PC-3 (cell line): ENCODE data around the gene NRSN1. TPM values are rescaled to one million over a fixed set of nuclear protein-coding genes. Genes with fewer than 3 reads are reported as not detected.

ENCODE experiments used
- ATAC-seq: fragments of 200-7000 bp; cut with Tn5 transposase; 2 replicates; pipeline ENCODE4 v1.9.1; 2020; ENCODE audit warnings: mild to moderate bottlenecking, moderate library complexity
- BruUV-seq: library from RNA; stranded (reverse); fragments of 400-500 nt; replicated peaks from 2 replicates; lab custom pipeline; 2021; lab: Mats Ljungman, UMichigan
- CTCF ChIA-PET: fragments of 300-600 bp; sonication (Branson Sonifier 250); formaldehyde crosslinking; loops from one replicate; lab custom pipeline; 2022; ENCODE audit warnings: antibody characterized with exemption; lab: Charles Lee
- POLR2A ChIA-PET: fragments of 300-600 bp; sonication (Branson Sonifier 250); formaldehyde crosslinking; loops from one replicate; lab custom pipeline; 2022; ENCODE audit warnings: antibody characterized with exemption; ENCODE audit not compliant: unreplicated experiment; lab: Charles Lee
- DNase-seq: peaks from one replicate; pipeline ENCODE4 v3.0.0-alpha.2; 2015
- H2AFZ ChIP-seq: fragments of 300-600 bp; sonication (generic); 2 replicates; pipeline ENCODE4 v1.6.0; 2016; ENCODE audit warnings: antibody characterized with exemption, low read length
- H3F3A ChIP-seq: fragments of 300-600 bp; sonication (generic); one replicate; pipeline ENCODE4 v1.6.0; 2017; ENCODE audit warnings: antibody characterized with exemption, low read length, control low read depth, mild to moderate bottlenecking; ENCODE audit not compliant: unreplicated experiment
- H3K27ac ChIP-seq: fragments of 300-600 bp; sonication (generic); 2 replicates; pipeline ENCODE4 v1.5.1; 2016; ENCODE audit warnings: mild to moderate bottlenecking, low read length
- H3K27me3 ChIP-seq: fragments of 300-600 bp; sonication (generic); 2 replicates; pipeline ENCODE4 v1.6.1; 2016; ENCODE audit warnings: low read length, mixed read lengths
- H3K36me3 ChIP-seq: fragments of 300-600 bp; sonication (generic); 2 replicates; pipeline ENCODE4 v1.6.1; 2016; ENCODE audit warnings: low read depth, mixed run types, low read length, mixed read lengths
- H3K4me1 ChIP-seq: fragments of 300-600 bp; sonication (generic); 2 replicates; pipeline ENCODE4 v1.5.1; 2016; ENCODE audit warnings: low read length; ENCODE audit not compliant: insufficient read depth
- H3K4me2 ChIP-seq: fragments of 300-600 bp; sonication (generic); 2 replicates; pipeline ENCODE4 v1.6.0; 2016; ENCODE audit warnings: low read length
- H3K4me3 ChIP-seq: fragments of 300-600 bp; sonication (generic); 2 replicates; pipeline ENCODE4 v1.5.1; 2016; ENCODE audit warnings: mild to moderate bottlenecking, low read length, mixed read lengths
- H3K79me2 ChIP-seq: fragments of 300-600 bp; sonication (generic); 2 replicates; pipeline ENCODE4 v1.6.1; 2017; ENCODE audit warnings: low read length, mixed read lengths
- H3K9ac ChIP-seq: fragments of 300-600 bp; sonication (generic); 2 replicates; pipeline ENCODE4 v1.6.0; 2016; ENCODE audit warnings: mild to moderate bottlenecking, low read length
- H3K9me2 ChIP-seq: fragments of 300-600 bp; sonication (generic); replicated peaks from 2 replicates; pipeline ENCODE4 v1.6.1; 2016; ENCODE audit warnings: mixed run types, low read length, mixed read lengths
- H3K9me3 ChIP-seq: fragments of 300-600 bp; sonication (generic); 2 replicates; pipeline ENCODE4 v1.6.1; 2016; ENCODE audit warnings: low read length, mixed read lengths
- H4K20me1 ChIP-seq: fragments of 300-600 bp; sonication (generic); 2 replicates; pipeline ENCODE4 v1.6.1; 2016; ENCODE audit warnings: low read length, mixed read lengths
- EZH2 ChIP-seq: fragments of 300-600 bp; sonication (generic); IDR thresholded peaks from one replicate; pipeline ENCODE4 v1.6.1; 2017; ENCODE audit warnings: antibody characterized with exemption, mild to moderate bottlenecking, low read length; ENCODE audit not compliant: unreplicated experiment
- EZH2phosphoT487 ChIP-seq: fragments of 300-600 bp; sonication (generic); IDR thresholded peaks from 2 replicates; pipeline ENCODE4 v1.6.1; 2018; ENCODE audit warnings: mild to moderate bottlenecking, antibody characterized with exemption, low read length, borderline replicate concordance
- intact Hi-C: fragments of 100-400 bp; cut with micrococcal nuclease; formaldehyde crosslinking; loops from 2 replicates; pipeline ENCODE4 v1.9.0; 2023
- total RNA-seq: library from RNA; depleted of rRNA; stranded (reverse); fragments of >200 nt; gene quantifications from 2 replicates; pipeline ENCODE4 v1.2.3, GENCODE V29; 2014
- TF ChIP-seq, protein P1 (sequence below): fragments of 300-600 bp; sonication (generic); conservative IDR thresholded peaks from 2 replicates; pipeline ENCODE4 v1.5.1; 2017; ENCODE audit warnings: antibody characterized with exemption, low read depth, mild to moderate bottlenecking, low read length

NRSN1 gene
- total RNA-seq, 1 experiment from 2014 or later: not detected

DNA sequence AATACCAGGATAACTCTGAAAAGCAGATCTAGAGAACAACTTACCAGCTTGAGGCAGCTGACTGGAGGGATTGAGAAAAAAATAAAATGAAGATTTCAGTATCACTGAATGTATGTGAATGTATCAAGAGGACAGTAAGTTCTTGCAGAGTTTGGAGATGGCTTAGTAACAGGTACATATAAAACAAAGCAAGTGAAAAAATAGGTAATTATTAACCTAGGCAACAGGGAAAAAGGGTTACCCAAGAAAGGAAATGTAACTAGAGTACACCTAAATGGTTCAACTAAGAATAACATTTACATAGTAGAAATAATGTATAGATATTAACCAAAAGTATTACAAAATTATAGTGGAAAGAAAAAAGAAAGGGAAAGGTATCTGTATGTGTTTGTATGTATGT lies 67.3 kb downstream of the NRSN1 start:
- intact Hi-C loops: no loop called here
- Histone ChIP-seq H3K27me3 (peaks cover 56% of the 10 kb centered on the region), H3K9me3 (no peaks in the 10 kb centered on the region), H4K20me1 (no peaks in the 10 kb centered on the region), H3K27ac (no peak overlapping the region), H3F3A (no peaks in the 10 kb centered on the region), H3K4me1 (no peaks in the 10 kb centered on the region), H2AFZ (no peak overlapping the region), H3K36me3 (no peaks in the 10 kb centered on the region), H3K9ac (no peak overlapping the region), H3K4me2 (no peak overlapping the region), H3K79me2 (no peaks in the 10 kb centered on the region), H3K9me2 (no peaks in the 10 kb centered on the region), H3K4me3 (no peak overlapping the region)
- ATAC-seq (no peak), DNase-seq (no peak)
- TF ChIP-seq EZH2 (no peak), EZH2phosphoT487 (no peak)
- TF ChIP-seq, protein P1, sequence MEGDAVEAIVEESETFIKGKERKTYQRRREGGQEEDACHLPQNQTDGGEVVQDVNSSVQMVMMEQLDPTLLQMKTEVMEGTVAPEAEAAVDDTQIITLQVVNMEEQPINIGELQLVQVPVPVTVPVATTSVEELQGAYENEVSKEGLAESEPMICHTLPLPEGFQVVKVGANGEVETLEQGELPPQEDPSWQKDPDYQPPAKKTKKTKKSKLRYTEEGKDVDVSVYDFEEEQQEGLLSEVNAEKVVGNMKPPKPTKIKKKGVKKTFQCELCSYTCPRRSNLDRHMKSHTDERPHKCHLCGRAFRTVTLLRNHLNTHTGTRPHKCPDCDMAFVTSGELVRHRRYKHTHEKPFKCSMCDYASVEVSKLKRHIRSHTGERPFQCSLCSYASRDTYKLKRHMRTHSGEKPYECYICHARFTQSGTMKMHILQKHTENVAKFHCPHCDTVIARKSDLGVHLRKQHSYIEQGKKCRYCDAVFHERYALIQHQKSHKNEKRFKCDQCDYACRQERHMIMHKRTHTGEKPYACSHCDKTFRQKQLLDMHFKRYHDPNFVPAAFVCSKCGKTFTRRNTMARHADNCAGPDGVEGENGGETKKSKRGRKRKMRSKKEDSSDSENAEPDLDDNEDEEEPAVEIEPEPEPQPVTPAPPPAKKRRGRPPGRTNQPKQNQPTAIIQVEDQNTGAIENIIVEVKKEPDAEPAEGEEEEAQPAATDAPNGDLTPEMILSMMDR: no peak
- no TSS peak for BruUV-seq
- ChIA-PET CTCF (no interaction called here), POLR2A (no interaction called here)

DNA sequence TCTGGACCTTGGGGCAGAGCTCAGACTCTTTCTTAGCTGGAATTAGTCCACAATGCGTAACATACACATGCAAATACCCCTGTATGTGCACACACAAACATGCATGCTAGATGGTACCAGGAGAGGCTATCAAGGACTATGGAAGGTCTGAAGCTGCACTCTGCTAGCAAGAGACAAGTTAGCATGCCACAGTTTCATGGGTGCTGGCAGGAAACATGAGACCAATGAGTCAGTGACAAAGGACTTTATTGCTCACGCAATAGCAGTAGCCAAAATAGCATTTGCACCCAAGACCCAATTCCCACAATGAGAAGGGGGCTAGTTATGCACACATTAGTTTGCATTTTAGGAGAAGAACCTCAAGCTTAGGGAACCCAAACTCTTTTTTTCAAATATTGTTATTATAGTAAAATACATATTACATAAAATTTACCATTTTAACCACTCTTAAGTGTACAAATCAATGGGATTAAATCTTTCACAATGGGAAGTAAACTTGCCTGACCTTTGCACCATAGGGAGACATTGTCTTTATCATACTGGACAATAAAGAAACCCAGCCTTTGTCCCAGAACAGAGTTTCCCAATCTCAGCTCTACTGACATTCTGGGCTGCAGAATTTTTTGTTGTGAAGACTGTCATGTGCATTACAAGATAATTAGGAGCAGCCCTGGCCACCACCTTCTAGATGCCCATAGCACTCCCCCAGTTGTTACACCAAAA lies 69.1 kb downstream of the NRSN1 start:
- Histone ChIP-seq H3F3A (no peaks in the 10 kb centered on the region), H3K27ac (no peak overlapping the region), H4K20me1 (no peaks in the 10 kb centered on the region), H3K9me3 (no peaks in the 10 kb centered on the region), H3K4me3 (no peak overlapping the region), H3K36me3 (no peaks in the 10 kb centered on the region), H3K4me1 (no peaks in the 10 kb centered on the region), H3K4me2 (no peak overlapping the region), H2AFZ (no peak overlapping the region), H3K79me2 (no peaks in the 10 kb centered on the region), H3K27me3 (peaks cover 40% of the 10 kb centered on the region), H3K9ac (no peak overlapping the region), H3K9me2 (no peaks in the 10 kb centered on the region)
- ChIA-PET POLR2A (no interaction called here), CTCF (no interaction called here)
- DNase-seq (peak; percentile 30), ATAC-seq (peak; percentile 31; the same call in 1 of the 2 replicates)
- BruUV-seq: no TSS peak
- TF ChIP-seq, protein P1: no peak
- TF ChIP-seq EZH2phosphoT487 (no peak), EZH2 (no peak)
- intact Hi-C loops: no loop called here

DNA sequence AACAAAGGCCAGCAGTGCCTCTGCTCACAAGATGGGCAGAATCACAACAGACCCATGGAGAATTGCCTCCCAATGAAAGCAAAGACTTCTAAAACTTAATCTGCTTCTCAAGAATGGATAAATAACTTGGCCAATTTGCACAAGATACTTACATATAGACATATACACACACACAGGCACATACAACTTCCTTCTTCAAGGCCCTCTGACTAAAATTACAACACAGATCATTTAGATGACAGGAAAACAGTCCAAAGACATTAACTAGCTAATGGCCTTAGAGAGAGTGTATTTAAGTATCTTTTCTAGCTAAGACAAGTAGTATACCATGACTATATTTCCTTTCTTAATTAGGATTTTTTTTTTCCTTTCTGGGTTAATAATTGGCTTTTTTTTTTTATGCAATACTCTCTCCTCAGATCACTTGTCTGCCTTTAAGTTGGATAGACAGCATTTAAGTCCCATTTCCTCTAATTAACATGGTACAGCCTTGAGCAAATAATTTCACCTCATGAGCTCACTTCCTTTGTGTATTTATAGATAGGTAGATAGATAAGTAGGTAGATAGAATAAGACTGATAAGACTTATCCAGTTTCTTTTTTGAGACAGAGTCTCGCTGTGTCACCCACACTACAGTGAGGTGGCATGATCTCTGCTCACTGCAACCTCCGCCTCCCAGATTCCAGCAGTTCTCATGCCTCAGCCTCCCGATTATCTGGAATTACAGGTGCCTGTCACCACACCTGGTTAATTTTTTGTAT lies 70.0 kb downstream of the NRSN1 start:
- no peaks in the 10 kb centered on the region for H3K4me1 ChIP-seq
- no peak overlapping the region for H3K4me3 ChIP-seq
- H3F3A ChIP-seq: no peaks in the 10 kb centered on the region
- no peak overlapping the region for H3K27ac ChIP-seq
- ATAC-seq (no peak), DNase-seq (no peak)
- H3K9ac ChIP-seq: no peak overlapping the region
- CTCF ChIA-PET: no interaction called here
- no peaks in the 10 kb centered on the region for H3K36me3 ChIP-seq
- no peaks in the 10 kb centered on the region for H4K20me1 ChIP-seq
- no TSS peak for BruUV-seq
- H3K9me2 ChIP-seq: no peaks in the 10 kb centered on the region
- no peaks in the 10 kb centered on the region for H3K9me3 ChIP-seq
- intact Hi-C loops: no loop called here
- H3K79me2 ChIP-seq: no peaks in the 10 kb centered on the region
- H3K27me3 ChIP-seq: peaks cover 34% of the 10 kb centered on the region
- POLR2A ChIA-PET: no interaction called here
- TF ChIP-seq EZH2phosphoT487 (no peak), EZH2 (no peak)
- TF ChIP-seq, protein P1: no peak
- H3K4me2 ChIP-seq: no peak overlapping the region
- H2AFZ ChIP-seq: no peak overlapping the region
